22Rv1 (cell line): Measurements from ENCODE around the gene LRRC14B.

Experiments used
- H3K27ac ChIP-seq: fragments of 450-650 bp; 2 replicates; pipeline ENCODE4 v1.5.1; 2017
- CTCF ChIP-seq: fragments of 450-650 bp; IDR thresholded peaks from 2 replicates; pipeline ENCODE4 v1.5.1; 2017; ENCODE audit warnings: mild to moderate bottlenecking
- ZFX ChIP-seq: fragments of 450-650 bp; IDR thresholded peaks from 2 replicates; pipeline ENCODE4 v1.6.1; 2017; ENCODE audit warnings: antibody characterized with exemption, borderline replicate concordance

LRRC14B gene

DNA sequence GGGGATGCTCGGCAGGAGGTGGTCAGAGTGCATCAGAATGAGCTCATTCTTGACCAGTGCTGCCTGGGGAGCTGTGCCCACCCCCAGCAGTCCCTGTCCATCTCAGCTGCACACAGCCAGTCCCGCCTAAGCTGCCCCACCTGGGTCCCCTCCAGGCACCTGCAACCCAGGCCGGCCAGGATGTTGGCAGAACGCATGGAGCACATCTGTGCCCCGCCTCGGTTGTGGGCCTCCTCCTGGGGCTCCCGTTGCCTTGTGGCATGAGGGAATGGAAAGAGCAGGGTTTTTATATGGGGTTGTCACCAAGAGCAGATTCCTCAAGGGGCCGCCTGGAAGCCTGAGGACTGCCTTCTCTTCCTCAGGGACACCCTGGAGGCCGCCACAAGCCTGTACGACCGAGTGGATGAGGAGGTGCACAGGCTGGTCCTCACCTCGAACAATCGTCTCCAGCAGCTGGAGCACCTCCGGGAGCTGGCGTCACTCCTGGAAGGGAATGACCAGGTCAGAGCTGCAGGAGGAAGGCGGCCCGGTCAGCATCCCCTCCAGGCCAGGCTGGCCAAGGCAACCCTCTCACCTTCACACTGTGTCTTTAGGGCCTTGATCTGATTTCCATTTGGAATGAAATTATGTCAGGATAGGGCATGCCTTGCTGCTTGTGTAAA, 34.8 kb upstream of the LRRC14B start:
- TF ChIP-seq ZFX (no peak), CTCF (no peak)
- H3K27ac ChIP-seq, result no peak overlapping the region

- no peak overlapping the region for H3K27ac ChIP-seq
- TF ChIP-seq CTCF, result no peak
- no peak for TF ChIP-seq ZFX
These were observed 34.1 kb upstream of the LRRC14B start for GRCh38 chr5:157126-157715.

DNA sequence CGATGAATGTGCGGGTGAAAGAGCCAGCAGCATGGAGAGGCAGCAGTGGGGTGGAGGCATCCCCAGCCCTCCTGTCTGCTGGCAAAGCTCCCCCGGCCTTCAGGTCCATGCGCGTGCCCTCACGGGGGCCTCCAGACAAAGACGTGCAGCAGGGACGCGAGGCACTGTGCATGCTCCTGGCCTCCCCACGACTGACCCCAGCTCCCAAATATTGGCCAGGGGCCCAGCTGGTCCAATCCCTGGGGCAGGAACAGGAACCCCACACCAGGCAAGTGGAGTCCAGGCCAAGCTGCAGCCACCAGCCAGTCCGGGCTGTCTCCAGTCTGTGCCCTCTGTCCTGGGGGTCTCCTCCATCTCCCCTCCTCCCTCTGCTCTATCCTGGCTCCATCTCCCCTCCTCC, 33.5 kb upstream of the LRRC14B start:
- TF ChIP-seq ZFX (no peak), CTCF (no peak)
- H3K27ac ChIP-seq, result no peak overlapping the region

DNA sequence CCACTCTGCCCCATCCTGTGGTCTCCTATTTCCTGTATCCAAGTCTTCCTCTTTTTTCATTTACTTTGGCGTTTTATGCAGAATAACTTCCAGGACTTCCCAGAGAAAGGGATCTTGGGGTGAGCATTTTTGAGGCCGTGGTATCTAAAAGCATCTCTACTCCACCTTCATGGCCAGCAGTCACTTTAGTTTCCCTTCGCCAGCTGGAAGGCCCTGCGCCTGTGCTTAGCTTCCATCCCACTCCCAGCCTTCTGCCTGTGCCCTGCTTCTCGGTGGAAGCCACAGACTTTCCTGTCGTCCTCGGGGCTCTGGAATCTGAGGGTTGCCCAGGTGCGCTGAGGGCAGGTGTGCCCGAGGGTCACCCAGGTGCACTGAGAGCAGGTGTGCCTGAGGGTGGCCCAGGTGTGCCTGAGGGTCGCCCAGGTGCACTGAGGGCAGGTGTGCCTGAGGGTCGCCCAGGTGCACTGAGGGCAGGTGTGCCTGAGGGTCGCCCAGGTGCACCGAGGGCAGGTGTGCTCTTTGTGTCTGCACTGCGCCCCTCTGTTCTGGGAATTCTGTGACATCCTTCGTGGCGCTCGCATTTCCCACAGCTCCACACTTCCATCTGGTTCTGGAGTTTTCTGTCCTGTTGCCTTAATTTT, 32.4 kb upstream of the LRRC14B start:
- TF ChIP-seq CTCF (no peak), ZFX (no peak)
- no peak overlapping the region for H3K27ac ChIP-seq

GRCh38 chr5:159448-160172, 31.7 kb upstream of the LRRC14B start:
- TF ChIP-seq ZFX (no peak), CTCF (no peak)
- H3K27ac ChIP-seq, result no peak overlapping the region

GRCh38 chr5:160173-160510, 31.2 kb upstream of the LRRC14B start:
- no peak for TF ChIP-seq ZFX
- no peak for TF ChIP-seq CTCF
- no peak overlapping the region for H3K27ac ChIP-seq
